EH (cell line): ENCODE data around the gene HTT.

Experiments used
- DNase-seq: peaks from one replicate; pipeline ENCODE4 v3.0.0-alpha.2; 2015; ENCODE audit warnings: low read depth

HTT gene

DNA sequence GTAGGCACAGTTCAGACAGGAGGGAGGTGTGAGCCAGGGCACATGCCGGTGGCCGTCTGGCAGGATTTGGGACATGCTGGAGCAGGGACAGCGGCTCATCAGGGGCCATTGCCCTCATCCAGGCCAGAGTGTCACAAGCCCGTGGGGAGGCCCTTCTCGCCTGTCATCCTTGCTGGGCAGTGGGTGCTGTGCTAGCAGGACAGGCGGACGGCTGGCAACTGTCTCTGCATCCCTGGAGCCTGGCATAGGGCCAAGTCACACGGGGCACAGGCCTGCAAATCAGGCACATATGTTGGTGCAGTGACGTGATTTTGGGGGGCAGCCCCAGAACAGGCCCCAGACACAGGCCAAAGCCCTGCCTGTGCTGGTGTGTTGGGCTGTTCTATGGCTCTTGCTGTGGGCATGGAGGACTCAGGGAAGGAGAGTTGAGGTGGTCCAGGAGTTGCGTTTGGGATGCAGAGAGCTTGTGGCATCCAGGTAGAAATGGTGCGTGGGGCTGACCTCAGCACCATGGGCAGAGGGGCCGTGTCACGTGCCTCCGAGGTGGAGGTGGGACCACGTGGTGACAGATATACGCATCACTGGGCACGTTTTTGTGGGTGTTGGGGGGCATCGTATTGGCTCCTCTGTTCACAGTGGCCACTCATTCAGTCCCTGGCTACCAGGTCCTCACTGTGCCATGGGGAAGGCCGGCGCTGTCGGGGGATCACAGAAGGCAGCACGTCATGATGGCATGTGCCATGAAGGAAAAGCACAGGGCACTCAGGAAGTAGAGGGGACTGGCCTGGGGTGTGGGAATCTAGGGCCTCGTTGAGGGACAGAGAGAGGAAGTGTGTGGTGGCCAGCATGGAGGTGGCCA is 159.9 kb downstream of the HTT start:
- no peak for DNase-seq

DNA sequence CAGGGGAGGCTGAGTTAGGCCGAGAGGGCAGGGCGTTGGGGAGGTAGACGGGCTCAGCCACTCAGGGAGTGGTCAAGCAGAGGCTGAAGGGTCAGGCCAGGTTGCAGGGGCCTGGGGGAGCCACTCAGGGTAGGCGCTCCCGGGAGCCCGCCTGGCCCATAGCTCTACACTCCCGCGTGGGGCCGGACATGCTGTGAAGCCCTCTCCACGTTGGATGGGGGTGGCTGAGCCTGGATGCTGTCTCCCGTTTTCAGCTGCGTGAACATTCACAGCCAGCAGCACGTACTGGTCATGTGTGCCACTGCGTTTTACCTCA is 160.5 kb downstream of the HTT start:
- DNase-seq, result no peak

DNA sequence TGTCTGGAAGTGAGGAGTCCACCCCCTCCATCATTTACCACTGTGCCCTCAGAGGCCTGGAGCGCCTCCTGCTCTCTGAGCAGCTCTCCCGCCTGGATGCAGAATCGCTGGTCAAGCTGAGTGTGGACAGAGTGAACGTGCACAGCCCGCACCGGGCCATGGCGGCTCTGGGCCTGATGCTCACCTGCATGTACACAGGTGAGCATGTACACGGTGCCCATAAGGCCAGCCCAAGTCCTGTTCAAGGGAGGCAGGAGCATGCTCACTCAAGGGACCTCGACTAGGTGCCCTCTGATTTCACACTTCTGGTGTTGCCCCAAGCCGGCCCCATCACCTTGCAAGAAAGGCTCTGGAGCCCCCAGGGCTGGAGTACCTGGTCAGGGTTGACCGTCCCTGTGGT is 161.1 kb downstream of the HTT start:
- no peak for DNase-seq

DNA sequence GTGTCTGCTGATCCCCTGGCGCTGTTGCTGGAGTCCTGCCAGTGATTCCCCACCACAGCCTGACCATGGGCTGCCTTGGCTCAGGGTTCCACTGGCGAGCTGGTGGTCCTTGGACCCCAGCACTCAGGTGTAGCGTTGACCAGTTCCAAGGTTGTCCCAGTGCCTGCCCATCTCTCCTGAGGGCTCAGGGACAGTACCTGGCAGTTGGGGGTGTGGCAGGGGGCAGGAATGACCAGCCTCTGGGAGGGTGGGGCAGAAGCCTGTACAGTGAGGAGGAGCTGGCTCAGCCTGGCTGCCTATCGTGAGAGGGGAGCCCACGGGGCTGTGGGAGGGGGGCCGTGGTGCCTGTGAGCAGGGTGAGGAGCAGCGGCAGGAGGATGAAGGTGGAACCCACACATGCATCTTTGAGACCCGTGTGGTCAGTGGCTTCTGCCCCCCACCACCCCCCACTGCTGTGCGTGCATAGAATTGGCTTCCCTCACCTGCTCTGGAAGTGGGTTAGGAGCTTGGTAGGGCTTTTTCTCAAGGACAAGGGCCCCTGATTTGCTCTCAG is 161.9 kb downstream of the HTT start:
- no peak for DNase-seq

DNA sequence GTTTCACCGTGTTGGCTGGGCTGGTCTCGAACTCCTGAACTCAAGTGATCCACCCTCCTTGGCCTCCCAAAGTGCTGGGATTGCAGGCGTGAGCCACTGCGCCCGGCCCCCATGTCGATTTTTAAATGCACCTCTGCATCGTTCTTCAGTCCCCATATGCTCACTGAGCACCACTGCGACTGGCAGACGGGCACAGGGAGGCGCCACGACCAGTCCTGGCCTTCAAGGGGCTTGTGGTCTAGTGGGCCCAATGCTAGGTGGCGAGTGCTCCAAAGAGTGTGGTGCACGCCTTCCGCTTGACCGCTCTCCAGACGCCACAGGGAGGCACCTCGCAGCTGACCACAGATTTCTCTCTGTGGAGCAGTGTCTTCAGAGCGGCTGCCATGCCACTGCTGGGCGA is 162.8 kb downstream of the HTT start:
- DNase-seq, result no peak

DNA sequence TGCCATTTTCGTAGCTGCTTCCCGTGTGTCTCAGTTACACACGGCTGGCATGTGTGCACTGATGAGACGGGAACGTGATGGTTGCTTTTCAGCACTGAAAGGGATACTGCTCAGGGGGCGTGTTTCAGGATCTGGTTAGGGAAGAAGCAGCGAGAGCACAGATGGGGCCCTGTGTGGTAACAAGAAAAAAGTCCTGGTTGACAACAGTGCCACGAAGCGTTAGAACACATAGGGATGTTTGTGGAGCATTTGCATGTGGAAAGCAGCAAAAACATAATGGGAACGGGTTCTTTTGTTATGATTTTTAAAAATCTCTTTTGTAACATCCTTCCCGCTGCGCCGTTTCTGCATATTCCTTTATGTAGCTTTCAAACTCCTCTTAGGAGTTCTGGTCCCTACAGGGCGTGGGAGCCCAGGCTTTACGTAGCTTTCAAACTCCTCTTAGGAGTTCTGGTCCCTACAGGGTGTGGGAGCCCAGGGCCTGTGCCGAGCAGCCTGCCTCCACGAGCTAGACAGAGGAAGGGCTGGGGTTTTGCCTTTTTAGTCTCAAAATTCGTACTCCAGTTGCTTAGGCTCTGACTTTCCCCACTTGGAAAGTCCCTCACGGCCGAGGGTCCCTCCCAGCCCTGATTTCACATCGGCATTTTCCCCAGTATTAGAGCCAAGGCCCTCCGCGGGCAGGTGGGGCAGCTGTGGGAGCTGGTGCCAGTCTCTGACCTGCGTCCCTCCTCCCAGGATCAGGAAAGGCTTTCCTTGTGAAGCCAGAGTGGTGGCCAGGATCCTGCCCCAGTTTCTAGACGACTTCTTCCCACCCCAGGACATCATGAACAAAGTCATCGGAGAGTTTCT is 163.5 kb downstream of the HTT start:
- DNase-seq, result no peak

DNA sequence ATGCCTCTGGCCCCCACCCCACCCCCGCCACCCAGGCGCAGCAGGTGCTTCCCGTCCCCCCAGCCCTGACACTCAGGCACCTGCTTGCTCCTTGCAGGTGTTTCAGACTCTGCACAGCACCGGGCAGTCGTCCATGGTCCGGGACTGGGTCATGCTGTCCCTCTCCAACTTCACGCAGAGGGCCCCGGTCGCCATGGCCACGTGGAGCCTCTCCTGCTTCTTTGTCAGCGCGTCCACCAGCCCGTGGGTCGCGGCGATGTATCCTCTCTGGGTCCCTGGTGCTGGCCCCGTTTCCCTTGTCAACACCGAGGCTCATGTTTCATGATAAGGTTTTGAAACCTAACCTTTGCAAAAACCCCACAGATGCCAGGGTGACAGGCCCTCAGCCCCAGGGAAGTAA is 164.2 kb downstream of the HTT start:
- no peak for DNase-seq

DNA sequence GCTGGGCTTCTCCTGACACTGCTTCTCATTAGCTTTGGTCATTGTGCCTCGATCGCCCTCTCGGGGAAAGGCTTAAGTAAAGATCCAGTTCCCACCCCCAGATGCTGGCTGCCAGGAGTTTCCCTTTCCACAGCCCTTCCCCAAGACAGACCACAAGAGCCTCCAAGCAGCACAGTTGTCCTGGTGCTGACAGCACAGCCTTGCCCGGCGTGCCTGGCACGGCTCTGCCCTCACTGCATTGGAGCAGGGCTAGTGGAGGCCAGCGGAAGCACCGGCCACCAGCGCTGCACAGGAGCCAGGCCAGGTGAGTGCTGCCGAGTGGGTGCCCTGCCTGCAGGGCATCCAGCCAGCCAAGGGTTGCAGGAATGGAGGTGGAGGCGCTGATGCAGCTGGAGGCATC is 164.8 kb downstream of the HTT start:
- DNase-seq, result no peak

DNA sequence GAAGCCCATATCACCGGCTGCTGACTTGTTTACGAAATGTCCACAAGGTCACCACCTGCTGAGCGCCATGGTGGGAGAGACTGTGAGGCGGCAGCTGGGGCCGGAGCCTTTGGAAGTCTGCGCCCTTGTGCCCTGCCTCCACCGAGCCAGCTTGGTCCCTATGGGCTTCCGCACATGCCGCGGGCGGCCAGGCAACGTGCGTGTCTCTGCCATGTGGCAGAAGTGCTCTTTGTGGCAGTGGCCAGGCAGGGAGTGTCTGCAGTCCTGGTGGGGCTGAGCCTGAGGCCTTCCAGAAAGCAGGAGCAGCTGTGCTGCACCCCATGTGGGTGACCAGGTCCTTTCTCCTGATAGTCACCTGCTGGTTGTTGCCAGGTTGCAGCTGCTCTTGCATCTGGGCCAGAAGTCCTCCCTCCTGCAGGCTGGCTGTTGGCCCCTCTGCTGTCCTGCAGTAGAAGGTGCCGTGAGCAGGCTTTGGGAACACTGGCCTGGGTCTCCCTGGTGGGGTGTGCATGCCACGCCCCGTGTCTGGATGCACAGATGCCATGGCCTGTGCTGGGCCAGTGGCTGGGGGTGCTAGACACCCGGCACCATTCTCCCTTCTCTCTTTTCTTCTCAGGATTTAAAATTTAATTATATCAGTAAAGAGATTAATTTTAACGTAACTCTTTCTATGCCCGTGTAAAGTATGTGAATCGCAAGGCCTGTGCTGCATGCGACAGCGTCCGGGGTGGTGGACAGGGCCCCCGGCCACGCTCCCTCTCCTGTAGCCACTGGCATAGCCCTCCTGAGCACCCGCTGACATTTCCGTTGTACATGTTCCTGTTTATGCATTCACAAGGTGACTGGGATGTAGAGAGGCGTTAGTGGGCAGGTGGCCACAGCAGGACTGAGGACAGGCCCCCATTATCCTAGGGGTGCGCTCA is 165.8 kb downstream of the HTT start:
- DNase-seq, result no peak

DNA sequence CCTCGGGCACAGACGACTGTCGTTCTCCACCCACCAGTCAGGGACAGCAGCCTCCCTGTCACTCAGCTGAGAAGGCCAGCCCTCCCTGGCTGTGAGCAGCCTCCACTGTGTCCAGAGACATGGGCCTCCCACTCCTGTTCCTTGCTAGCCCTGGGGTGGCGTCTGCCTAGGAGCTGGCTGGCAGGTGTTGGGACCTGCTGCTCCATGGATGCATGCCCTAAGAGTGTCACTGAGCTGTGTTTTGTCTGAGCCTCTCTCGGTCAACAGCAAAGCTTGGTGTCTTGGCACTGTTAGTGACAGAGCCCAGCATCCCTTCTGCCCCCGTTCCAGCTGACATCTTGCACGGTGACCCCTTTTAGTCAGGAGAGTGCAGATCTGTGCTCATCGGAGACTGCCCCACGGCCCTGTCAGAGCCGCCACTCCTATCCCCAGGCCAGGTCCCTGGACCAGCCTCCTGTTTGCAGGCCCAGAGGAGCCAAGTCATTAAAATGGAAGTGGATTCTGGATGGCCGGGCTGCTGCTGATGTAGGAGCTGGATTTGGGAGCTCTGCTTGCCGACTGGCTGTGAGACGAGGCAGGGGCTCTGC is 166.5 kb downstream of the HTT start:
- DNase-seq, result no peak

DNA sequence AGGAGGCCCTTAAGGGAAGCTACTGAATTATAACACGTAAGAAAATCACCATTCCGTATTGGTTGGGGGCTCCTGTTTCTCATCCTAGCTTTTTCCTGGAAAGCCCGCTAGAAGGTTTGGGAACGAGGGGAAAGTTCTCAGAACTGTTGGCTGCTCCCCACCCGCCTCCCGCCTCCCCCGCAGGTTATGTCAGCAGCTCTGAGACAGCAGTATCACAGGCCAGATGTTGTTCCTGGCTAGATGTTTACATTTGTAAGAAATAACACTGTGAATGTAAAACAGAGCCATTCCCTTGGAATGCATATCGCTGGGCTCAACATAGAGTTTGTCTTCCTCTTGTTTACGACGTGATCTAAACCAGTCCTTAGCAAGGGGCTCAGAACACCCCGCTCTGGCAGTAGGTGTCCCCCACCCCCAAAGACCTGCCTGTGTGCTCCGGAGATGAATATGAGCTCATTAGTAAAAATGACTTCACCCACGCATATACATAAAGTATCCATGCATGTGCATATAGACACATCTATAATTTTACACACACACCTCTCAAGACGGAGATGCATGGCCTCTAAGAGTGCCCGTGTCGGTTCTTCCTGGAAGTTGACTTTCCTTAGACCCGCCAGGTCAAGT is 167.5 kb downstream of the HTT start:
- DNase-seq, result peak; percentile 45

DNA sequence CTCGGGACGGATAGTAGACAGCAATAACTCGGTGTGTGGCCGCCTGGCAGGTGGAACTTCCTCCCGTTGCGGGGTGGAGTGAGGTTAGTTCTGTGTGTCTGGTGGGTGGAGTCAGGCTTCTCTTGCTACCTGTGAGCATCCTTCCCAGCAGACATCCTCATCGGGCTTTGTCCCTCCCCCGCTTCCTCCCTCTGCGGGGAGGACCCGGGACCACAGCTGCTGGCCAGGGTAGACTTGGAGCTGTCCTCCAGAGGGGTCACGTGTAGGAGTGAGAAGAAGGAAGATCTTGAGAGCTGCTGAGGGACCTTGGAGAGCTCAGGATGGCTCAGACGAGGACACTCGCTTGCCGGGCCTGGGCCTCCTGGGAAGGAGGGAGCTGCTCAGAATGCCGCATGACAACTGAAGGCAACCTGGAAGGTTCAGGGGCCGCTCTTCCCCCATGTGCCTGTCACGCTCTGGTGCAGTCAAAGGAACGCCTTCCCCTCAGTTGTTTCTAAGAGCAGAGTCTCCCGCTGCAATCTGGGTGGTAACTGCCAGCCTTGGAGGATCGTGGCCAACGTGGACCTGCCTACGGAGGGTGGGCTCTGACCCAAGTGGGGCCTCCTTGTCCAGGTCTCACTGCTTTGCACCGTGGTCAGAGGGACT is 168.8 kb downstream of the HTT start:
- no peak for DNase-seq

DNA sequence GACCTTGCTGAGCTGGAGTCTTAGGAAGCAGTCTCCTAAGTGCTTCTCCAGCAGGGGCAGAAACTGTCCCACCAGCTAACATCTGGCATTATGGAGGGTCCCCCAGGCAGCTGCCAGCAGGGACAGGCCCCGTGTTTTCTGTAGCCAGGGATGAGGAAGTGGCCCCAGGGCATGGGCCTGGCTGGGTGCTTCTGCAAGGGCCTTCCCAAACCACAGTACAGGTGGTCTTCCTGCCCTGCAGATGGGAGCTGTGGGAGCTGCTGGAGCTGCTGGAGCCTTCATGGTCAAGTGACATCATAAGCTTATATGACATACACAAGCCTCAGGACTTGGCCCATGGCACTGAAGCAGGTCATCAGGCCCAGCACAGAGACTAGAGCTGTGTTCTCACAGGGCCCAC is 169.5 kb downstream of the HTT start:
- no peak for DNase-seq

DNA sequence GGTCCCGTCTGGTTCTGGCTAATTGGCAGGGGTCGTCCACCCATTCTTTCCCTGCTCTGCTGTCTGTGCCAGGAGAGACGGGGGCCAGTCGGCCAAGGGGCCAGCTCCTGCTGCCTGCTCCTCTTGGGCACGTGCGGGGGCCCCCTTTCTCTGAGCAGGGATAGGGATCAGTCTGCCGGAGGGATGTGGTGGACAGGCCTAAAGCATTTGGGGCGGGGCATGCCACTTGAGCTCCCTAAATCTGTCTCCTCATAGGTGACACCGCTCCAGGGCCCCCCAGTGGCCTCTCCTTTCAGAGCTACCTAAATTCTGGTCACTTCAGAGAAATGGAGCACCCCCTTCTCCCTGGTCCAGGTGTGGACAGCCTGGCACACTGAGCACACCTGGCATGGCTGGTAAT is 170.3 kb downstream of the HTT start:
- no peak for DNase-seq

DNA sequence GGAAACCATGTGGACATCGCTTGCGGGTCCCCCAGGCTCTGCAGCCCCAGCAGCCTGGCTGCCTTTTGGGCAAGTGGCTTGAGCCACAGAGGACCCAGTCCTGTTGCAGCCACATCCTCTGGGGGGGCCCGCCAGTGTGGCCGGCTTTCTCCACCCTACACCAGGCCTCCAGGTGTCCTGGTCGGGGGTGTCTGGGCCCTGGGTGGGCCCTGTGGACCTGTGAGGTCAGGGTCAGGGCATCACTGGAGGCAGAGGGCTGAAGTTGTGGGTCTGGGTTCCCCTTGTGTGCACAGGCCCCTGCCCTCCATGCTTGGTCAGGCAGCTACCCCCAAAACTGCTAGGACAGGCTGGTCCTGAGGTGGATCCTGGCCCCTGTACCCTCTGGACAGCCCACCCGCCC is 171.2 kb downstream of the HTT start:
- no peak for DNase-seq

DNA sequence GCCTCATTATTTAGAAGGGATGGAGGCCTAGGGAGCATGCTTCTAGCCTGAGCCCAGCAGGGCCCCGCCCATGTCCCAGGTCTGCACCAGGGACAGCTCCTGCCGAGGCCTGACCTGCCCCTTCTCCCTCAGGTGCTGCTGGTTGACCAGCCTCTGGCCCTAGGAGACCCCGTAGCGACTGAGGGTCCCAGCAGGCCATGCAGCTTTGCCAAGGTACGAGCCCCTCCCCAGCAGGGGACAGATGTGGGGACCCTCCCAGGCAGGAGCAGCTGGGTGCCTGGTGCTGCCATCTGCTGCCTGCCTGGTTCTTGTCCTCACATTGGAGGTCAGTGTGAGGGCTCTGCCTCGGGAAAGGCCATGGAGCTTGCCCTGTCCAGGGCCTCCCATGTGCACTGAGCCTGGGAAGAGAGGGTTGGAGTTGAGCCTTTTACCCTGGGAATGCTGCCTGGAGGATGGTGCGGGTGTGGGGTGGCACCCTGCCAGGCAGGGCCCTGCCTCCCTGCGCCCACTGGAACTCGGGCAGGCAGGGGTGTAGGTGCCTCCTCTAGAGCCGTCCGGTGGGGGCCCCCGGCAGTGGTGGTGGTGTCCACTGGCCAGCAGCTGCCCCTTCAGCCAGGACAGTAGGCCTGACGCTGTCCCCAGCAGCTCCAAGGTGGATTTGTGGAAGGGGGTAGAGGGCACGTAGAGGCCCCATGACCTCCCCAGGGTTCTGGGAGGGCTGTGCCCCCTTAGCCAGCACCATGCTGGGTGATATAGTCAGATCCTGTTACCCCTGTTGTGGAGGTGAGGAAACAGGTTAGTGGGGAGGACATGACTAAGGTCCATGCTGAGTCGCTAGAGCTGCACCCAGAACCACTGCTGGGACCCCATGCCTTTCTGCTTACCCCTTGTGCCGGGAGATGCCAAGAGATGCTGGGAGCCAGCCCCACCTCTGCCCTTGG is 172.2 kb downstream of the HTT start:
- DNase-seq, result no peak

DNA sequence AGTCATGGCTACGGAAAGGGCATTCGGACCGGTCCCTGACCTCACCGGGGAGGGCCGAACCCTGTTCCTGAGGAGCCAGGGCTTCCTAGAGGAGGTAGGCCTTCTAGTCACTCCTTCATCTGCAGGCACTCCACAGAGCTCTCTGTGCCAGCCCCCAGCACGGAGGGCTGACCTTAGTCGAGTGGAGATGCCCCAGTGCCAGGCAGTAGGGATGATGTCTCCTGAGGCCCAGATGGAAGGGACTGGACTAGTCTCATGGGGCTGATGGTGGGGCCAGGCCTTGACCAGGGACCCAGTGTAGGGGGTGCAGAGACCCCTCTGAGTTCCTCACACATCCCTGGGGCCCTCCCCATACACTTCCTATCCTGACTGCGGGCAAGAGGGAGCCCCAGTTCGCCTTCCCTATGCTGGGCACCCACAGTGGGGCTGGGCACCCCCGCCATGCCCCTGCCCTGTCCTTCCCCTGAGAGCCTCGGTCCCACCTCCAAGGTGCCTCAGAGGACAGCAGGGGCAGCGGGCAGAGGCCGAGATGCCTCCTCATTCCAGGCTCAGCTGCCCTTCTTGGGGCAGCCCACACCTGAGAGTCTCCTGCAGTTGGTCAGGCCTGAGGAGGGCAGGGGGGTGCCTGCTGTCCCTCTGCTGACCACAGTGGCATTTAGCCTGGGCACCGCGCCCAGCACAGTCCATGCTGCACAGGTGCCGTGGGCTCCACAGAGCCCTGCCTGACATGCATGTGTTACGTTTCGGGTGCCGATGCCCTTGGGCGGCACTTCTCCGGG is 173.1 kb downstream of the HTT start:
- no peak for DNase-seq

DNA sequence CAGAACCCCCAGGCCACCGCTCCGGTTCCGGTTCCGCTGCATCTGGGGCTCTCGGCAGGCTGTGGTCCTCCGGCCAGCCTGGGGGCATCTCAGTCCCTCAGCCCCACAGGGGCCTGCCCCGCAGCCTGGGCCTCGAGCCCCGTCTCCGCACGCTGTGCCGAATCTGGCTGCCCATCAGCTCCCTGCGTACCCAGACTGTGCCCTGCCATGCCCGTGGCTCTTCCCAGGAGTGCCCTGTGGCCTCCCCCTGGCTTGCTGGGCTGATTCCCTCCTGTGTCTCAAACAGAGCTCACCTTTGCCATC is 173.6 kb downstream of the HTT start:
- DNase-seq, result no peak
